NCI-H1436 (cell line): ENCODE data around the gene PITPNM1.
"Not testable (repeated sequence)": the region's sequence is repeated elsewhere in the genome, so short reads cannot be mapped to it uniquely, and the experiment has no call there.

Experiments used
- DNase-seq: peaks from one replicate; lab custom pipeline; 2025; lab: John Stamatoyannopoulos, UW

PITPNM1 gene

DNA sequence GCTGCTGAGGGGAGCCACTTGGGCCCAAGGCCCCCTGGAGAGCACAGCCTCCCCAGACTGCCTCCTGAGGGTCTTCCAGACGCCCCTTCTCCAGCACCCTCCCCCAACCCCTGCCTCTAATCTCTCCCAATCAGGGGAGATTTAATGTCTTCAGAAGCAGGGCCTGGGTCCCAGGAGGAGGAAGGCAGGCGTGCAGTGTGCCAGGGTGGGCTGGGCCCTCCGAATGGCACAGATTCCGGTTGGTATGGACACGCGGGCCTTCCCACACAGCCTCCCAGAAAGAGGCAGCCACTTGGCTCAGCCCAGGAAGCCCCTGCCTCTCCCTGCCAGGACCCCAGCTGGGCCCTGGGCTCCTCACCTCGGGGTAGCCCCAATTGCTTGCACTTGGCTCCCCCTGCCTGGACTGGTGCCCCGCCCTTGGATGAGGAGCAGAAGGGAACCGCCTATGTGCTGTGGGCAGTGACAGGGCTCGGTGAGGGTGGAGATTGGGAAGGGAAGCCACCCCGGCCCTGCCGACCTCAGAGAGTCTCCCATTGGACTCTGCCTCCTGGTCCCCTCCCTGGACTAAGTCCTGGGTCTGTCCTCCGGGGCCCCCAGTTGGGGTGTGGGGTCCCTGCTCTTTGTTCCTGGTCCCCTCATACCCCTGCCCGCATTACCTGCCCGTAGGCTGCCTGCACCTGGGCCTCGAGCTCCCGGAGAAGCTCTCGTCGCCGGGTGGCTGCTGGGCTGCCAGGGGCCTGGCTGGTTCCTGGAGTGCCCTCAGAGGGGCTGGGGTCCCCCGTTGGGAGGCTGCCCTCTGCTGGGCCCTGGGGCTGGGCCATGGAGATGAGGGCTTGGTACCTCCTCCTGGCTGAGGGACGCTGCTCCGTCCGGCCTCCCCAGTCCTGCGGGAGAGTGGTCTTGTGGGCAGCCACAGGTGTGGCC lies 18.7 kb upstream of the PITPNM1 start:
- no peak for DNase-seq

GRCh38 chr11:67522844-67523555 lies 17.8 kb upstream of the PITPNM1 start, which contains the start of gene CABP2:
TSS of gene CABP2 (minus strand) at chr11:67523446. CDS start at chr11:67523326, 120 bp downstream.
- no peak for DNase-seq

DNA sequence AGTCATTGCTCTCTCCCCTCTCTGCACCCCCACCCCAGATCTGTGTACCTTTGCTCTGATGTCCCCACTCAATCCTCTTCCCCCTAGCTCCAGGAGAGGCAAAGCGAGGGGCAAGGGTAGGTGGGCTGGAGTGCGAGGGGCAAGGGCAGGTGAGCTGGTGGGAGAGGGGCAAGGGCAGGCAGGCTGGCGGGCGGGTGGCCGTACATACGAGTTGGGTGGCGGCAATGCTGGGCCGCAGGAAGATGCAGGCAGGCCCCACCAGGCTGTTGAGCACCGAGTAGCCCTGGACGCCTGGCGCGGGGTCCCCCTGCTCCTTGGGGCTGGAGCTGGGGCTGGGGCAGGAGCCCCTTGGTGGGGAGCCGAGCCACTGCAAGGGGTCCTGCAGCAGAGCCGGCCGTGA lies 17.2 kb upstream of the PITPNM1 start:
- no peak for DNase-seq

DNA sequence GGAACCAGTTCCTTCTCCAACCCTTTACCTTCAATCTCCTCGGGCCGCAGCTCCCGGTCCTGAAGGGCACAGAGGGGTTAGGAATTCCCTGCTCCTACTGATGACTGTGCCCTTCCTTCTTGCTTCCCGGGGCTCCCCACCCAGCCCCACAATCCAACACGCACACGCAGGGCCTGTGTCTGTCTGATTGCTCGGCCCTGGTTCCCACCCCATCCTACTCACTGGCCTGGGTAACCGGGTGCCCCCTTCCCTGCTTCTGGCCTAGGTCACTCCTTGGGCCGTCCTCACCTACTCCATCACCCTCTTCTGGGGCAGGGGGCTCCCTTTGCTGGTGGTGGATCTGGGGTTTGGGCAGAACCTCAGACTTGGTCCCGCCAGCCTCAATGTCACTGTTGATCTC lies 16.8 kb upstream of the PITPNM1 start:
- no peak for DNase-seq

GRCh38 chr11:67520856-67521824 lies 16.0 kb upstream of the PITPNM1 start:
- no peak for DNase-seq

DNA sequence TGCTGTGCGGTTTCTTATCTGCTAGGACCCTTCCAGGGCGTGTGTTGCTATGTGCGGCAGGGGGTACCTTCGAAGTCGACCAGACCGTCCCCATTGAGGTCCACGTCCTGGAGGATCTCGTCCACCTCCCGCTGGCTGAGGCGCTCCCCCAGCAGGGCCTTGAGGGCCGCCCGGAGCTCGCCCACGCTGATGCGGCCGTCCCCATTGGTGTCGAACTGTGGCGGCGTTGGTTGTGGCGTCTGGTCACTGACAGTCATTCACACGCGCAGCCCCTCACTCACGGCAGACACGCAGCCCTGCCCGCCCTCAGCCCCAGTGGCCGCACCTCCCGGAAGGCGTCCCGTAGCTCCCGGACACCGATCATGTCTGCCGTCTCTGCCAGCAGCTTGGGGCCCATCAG lies 14.6 kb upstream of the PITPNM1 start:
- DNase-seq, result no peak

DNA sequence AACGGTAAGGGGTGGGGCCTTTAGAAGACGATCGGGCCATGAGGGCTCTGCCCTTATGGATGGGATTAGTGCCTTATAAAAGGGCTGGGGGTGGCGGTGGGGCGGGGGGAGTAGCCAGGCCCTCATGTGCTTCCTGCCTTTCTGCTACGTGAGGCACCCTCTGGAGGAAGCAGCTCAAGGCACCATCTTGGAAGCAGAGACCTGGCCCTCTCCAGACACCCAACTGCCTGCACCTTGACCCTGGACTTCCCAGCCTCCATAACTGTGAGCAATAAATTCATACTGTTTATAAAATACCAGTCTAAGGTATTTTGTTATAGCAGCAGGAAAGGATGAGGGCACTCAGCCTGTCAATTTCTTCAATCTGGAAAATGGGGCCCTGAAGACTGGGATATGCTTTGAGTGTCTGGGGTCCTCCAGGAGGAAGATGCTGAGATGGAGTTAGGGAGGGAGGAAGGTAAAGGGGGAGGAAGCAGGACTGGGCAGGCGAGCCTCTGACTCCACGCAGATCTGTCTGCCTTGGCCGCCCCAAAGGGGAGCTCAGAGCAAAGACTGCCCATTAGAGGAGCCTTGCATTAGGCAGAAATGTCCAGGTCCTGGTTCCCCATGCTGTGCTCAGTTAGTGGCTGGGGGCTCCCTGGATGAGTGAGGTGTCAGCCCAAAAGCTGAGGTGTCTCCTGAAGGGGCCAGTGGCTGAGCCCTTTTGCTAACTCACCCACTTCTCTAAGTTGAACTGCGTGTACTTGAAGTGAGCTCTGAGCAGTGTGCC lies 12.8 kb upstream of the PITPNM1 start:
- DNase-seq, result no peak

- no peak for DNase-seq
Measured at GRCh38 chr11:67516806-67517205, 11.6 kb upstream of the PITPNM1 start.

DNA sequence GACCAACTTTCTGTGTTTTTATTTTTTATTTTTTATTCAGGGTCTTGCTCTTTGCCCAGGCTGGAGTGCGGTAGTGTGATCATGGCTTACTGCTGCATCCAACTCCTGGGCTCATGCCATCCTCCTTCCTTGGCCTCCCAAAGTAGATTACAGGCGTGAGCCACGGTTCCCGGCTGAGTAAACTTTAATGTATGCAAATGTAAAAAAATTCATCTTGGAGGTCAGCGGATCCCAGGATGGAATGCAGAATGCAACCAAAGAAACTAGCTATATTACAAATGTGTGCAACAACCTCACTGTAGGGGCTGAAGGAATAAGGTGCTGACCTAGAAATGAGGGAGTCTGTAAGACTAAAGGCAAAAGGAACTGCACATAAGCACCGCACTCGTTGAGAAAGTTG lies 9.0 kb upstream of the PITPNM1 start:
- DNase-seq, result no peak

- not testable (repeated sequence) for DNase-seq
Measured at GRCh38 chr11:67511558-67511957, 6.4 kb upstream of the PITPNM1 start.

- no peak for DNase-seq
Measured at GRCh38 chr11:67510023-67510345, 4.8 kb upstream of the PITPNM1 start.

DNA sequence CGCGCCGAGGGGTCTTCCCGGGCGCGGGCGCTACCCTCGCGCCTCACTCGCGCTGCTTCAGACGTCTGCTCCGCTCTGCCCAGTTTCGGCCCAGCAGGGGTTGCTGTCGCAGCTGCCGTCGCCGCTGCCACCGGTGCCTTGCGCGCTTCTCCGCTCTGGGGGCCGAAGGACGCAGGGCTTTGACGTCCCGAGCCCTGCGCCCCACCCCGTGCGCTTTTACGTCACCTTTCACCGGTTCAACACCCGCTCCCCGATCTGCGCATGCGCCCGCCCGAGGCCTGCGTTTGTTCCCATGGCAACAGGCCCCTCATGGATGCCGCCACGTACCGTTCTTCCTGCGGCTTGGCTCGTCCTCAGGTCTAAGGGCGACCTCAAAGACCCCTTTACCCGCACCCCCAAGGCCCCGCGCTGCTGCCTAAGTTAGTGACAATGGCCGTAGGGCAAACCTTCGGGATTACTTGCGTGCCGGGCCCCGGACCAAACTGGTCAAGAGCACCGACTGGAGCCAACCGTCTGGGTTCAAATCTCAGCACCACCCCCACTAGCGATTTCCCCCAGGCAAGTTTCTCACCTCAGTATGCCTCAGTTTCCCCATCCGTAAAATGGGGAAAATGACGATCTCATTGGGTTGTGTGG lies 3.4 kb upstream of the PITPNM1 start:
- DNase-seq, result peak; percentile 96

GRCh38 chr11:67507864-67508485 lies 2.8 kb upstream of the PITPNM1 start, which contains the start of gene CDK2AP2:
TSS of gene CDK2AP2 (minus strand) at chr11:67508162. CDS start at chr11:67508082, 80 bp downstream.
- DNase-seq, result peak; percentile 98

DNA sequence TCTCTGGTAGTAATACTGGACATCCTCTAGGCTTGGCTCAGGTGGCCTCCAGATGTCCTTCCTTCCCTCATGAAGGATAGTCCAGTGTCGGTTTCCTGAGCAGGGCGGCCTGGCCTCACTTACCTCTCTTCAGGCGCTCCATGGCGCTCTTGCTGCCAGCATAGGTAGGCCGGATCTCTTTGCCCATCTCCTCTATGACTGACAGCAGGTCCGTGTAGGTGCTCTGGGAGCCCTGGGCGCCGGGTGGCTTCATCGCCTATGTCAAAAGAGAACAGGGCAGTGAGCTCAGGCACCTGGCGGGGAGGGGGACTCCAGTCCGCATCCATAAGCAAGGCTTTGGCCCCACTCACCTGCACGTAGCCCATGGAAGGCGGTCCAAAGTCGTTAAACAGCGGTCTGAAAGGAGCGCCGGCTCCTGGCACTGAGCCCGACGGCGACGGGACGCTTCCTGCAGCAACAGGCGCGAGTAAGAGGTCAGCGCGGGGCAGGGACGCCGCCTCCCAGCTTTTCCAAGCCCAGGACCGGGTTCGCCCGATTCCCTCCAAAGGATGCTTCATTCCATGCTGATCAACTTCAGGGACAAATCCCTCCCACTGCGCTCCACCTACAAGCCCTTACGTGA lies 2.2 kb upstream of the PITPNM1 start:
- DNase-seq, result no peak

DNA sequence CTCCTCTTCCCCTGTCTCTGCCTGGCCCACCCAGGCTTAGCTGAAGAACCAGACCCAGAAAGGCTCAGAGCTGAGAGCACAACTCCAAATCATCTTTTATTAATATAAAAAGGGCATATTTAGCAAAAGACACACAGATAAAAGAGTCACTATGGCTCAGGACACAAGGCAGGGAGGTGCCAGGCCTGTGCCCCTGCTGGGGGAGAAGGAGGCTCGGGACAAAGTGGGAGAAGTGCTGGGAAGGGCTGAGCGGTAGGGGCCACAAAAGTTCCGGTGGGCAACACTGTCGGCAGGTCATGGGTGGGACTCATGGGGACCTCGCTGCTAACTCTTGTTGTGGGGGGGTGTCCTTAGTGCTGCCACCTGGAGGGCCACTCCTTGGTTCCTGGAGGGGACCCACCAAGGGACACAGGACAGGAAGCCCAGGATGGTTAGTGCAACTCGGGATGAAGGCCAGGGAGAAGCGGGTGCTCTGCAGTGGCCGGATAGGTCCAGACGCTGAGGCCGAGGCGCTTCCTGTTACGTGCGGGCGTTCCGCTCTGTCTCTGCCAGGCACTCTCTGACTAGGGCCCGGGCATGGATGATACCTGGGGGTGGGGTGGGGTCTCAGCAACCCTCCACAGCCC lies 1.4 kb upstream of the PITPNM1 start:
- DNase-seq, result no peak

- peak; percentile 73 for DNase-seq
Measured at GRCh38 chr11:67505605-67506396, 638 bp upstream of the PITPNM1 start.

- no peak for DNase-seq
Measured at GRCh38 chr11:67504005-67504949, 886 bp downstream of the PITPNM1 start.
